Measurements from ENCODE around the gene ADGRE3. TPM values are rescaled to one million over a fixed set of nuclear protein-coding genes. Genes with fewer than 3 reads are reported as not detected.
"Not testable (repeated sequence)": the region's sequence is repeated elsewhere in the genome, so short reads cannot be mapped to it uniquely, and the experiment has no call there.

Gene ADGRE3
- total RNA-seq, 1 experiment from 2014 or later, result not detected

DNA sequence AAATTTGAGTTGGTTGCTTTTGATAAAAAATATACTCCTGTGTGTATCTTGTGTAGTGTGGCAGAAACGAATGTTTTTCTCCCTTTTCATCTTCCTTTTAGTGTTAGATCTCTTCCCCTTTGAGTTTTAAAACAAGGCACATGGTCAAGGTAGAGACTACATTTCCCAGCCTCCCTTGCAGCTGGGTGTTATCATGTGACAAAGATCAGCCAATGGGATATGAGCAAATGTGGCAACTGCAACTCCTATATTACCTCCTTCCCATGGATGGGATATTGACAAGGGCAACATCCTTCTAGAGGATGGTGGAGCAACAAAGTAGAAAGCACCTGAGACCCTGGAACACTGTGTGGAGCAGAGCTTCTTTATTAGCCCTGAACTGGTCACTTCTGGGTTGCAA lies 42.4 kb downstream of the ADGRE3 start:
- Histone ChIP-seq H3K9me3 (ENCODE audit: low read depth, low read length, poor library complexity, severe bottlenecking) (no peaks in the 10 kb centered on the region), H3K27me3 (replicated peaks; ENCODE audit: insufficient read depth, low read depth, low read length, poor library complexity) (no peaks in the 10 kb centered on the region), H3K36me3 (ENCODE audit: insufficient read depth, low read length, poor library complexity, severe bottlenecking) (no peaks in the 10 kb centered on the region), H3K4me3 (ENCODE audit: low read depth, low read length, poor library complexity, severe bottlenecking) (no peak overlapping the region), H3K4me1 (ENCODE audit: insufficient read depth, low read length, poor library complexity, severe bottlenecking) (no peaks in the 10 kb centered on the region), H3K27ac (ENCODE audit: low read depth, low read length, poor library complexity, severe bottlenecking) (no peak overlapping the region)
- intact Hi-C loops (cut with micrococcal nuclease; ENCODE audit: unreplicated experiment), result no loop called here
- peak; percentile 65 for DNase-seq (ENCODE audit: low spot score)
- ChIA-PET POLR2A (ENCODE audit: low non-redundant PET) (no interaction called here), CTCF (interaction anchor here (0.6 kb wide), 1 partner anchor 73 kb away, joined by 4 read pairs; no protein-coding TSS in a partner anchor)
- TF ChIP-seq EZH2 (IDR thresholded peaks at IDR 0.05; ENCODE audit: borderline replicate concordance, low read depth, low read length, poor library complexity, severe bottlenecking), result no peak
- TF ChIP-seq, protein P1, sequence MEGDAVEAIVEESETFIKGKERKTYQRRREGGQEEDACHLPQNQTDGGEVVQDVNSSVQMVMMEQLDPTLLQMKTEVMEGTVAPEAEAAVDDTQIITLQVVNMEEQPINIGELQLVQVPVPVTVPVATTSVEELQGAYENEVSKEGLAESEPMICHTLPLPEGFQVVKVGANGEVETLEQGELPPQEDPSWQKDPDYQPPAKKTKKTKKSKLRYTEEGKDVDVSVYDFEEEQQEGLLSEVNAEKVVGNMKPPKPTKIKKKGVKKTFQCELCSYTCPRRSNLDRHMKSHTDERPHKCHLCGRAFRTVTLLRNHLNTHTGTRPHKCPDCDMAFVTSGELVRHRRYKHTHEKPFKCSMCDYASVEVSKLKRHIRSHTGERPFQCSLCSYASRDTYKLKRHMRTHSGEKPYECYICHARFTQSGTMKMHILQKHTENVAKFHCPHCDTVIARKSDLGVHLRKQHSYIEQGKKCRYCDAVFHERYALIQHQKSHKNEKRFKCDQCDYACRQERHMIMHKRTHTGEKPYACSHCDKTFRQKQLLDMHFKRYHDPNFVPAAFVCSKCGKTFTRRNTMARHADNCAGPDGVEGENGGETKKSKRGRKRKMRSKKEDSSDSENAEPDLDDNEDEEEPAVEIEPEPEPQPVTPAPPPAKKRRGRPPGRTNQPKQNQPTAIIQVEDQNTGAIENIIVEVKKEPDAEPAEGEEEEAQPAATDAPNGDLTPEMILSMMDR (conservative IDR thresholded peaks at IDR 0.05; ENCODE audit: low read depth, low read length), result no peak
- BruUV-seq (replicated peaks), result no TSS peak

DNA sequence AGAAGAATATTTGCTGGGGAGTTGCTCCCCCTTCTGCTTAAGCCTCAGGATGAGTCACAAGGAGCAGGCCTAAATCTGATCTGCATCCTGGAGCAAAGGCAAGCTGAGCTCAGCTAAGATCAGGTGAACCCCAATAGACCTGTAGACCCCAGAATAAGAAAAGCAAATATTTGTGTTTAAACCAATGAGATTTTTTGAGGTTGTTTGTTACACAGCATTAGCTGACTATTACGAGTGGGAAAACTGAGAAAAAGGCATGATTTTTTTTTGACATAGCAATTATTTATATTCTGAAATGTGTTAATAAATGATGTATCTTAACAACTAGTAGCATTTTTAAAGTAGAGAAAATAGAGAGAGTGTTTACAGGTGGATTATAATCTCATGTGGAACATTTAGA lies 45.1 kb downstream of the ADGRE3 start:
- Histone ChIP-seq H3K4me3 (ENCODE audit: low read depth, low read length, poor library complexity, severe bottlenecking) (no peak overlapping the region), H3K36me3 (ENCODE audit: insufficient read depth, low read length, poor library complexity, severe bottlenecking) (no peaks in the 10 kb centered on the region), H3K27ac (ENCODE audit: low read depth, low read length, poor library complexity, severe bottlenecking) (no peak overlapping the region), H3K9me3 (ENCODE audit: low read depth, low read length, poor library complexity, severe bottlenecking) (no peaks in the 10 kb centered on the region), H3K27me3 (replicated peaks; ENCODE audit: insufficient read depth, low read depth, low read length, poor library complexity) (no peaks in the 10 kb centered on the region), H3K4me1 (ENCODE audit: insufficient read depth, low read length, poor library complexity, severe bottlenecking) (no peaks in the 10 kb centered on the region)
- intact Hi-C loops (cut with micrococcal nuclease; ENCODE audit: unreplicated experiment), result no loop called here
- no TSS peak for BruUV-seq (replicated peaks)
- POLR2A ChIA-PET (ENCODE audit: low non-redundant PET), result no interaction called here
- DNase-seq (ENCODE audit: low spot score), result no peak
- no peak for TF ChIP-seq EZH2 (IDR thresholded peaks at IDR 0.05; ENCODE audit: borderline replicate concordance, low read depth, low read length, poor library complexity, severe bottlenecking)
- TF ChIP-seq, protein P1 (conservative IDR thresholded peaks at IDR 0.05; ENCODE audit: low read depth, low read length), result no peak
- CTCF ChIA-PET, result no interaction called here

DNA sequence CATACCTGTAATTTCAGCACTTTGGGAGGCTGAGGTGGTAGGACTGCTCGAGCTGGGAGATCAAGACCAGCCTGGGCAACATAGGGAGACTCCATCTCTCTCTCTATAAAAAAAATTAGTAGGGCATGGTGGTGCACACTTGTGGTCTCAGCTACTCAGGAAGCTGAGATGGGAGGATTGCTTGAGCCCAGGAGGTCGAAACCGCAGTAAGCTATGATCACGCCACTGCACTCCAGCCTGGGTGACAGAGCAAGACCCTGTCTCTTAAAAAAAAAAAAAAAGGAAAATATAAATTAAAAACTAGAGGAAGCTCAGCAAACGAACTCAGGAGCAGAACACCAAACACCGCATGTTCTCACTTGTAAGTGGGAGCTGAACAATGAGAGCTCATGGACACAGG lies 50.2 kb downstream of the ADGRE3 start:
- DNase-seq (ENCODE audit: low spot score); BruUV-seq (replicated peaks); intact Hi-C loops (cut with micrococcal nuclease; ENCODE audit: unreplicated experiment); H3K27me3 ChIP-seq (replicated peaks; ENCODE audit: insufficient read depth, low read depth, low read length, poor library complexity); H3K4me3 ChIP-seq (ENCODE audit: low read depth, low read length, poor library complexity, severe bottlenecking); H3K9me3 ChIP-seq (ENCODE audit: low read depth, low read length, poor library complexity, severe bottlenecking); POLR2A ChIA-PET (ENCODE audit: low non-redundant PET); H3K36me3 ChIP-seq (ENCODE audit: insufficient read depth, low read length, poor library complexity, severe bottlenecking); H3K4me1 ChIP-seq (ENCODE audit: insufficient read depth, low read length, poor library complexity, severe bottlenecking); H3K27ac ChIP-seq (ENCODE audit: low read depth, low read length, poor library complexity, severe bottlenecking): not testable (repeated sequence)
- CTCF ChIA-PET, result interaction anchor here (0.6 kb wide), 2 partner anchors 62 to 78 kb away, joined by 3 to 4 read pairs; no protein-coding TSS in a partner anchor

DNA sequence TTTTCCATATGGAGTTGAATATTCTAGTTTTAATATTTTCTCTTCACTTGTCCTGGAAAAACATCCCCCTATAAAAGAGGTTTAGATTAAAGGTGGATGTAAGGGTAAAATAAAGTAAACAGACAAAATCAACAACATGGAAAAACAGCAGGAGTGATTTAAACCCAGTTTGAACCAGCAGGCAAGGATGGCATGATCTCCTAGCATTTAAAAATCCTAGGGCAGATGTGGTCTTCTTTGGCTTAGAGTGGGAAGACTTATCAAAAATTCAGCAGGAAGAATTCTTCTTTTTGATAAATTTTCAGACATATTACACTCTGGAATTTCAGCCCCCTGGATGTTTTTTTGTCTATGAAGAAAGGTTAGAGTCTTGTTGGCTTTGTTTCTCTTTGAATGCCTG lies 55.2 kb downstream of the ADGRE3 start:
- Histone ChIP-seq H3K9me3 (ENCODE audit: low read depth, low read length, poor library complexity, severe bottlenecking) (no peaks in the 10 kb centered on the region), H3K4me1 (ENCODE audit: insufficient read depth, low read length, poor library complexity, severe bottlenecking) (no peaks in the 10 kb centered on the region), H3K4me3 (ENCODE audit: low read depth, low read length, poor library complexity, severe bottlenecking) (no peak overlapping the region), H3K36me3 (ENCODE audit: insufficient read depth, low read length, poor library complexity, severe bottlenecking) (no peaks in the 10 kb centered on the region), H3K27ac (ENCODE audit: low read depth, low read length, poor library complexity, severe bottlenecking) (no peak overlapping the region), H3K27me3 (replicated peaks; ENCODE audit: insufficient read depth, low read depth, low read length, poor library complexity) (no peaks in the 10 kb centered on the region)
- DNase-seq (ENCODE audit: low spot score), result no peak
- TF ChIP-seq, protein P1 (conservative IDR thresholded peaks at IDR 0.05; ENCODE audit: low read depth, low read length), result no peak
- TF ChIP-seq EZH2 (IDR thresholded peaks at IDR 0.05; ENCODE audit: borderline replicate concordance, low read depth, low read length, poor library complexity, severe bottlenecking), result no peak
- BruUV-seq (replicated peaks), result no TSS peak
- CTCF ChIA-PET, result no interaction called here
- POLR2A ChIA-PET (ENCODE audit: low non-redundant PET), result no interaction called here
- intact Hi-C loops (cut with micrococcal nuclease; ENCODE audit: unreplicated experiment), result no loop called here
